K562 (cell line): Measurements from ENCODE around the gene RREB1. TPM values are rescaled to one million over a fixed set of nuclear protein-coding genes. Genes with fewer than 3 reads are reported as not detected.

Experiments used
- CEBPB ChIP-seq: fragments of 450-650 bp; IDR thresholded peaks from 2 replicates; pipeline ENCODE4 v1.6.1; 2016; ENCODE audit warnings: missing genetic modification characterization, missing compliant biosample characterization
- DIDO1 ChIP-seq: fragments of 450-650 bp; IDR thresholded peaks from 2 replicates; pipeline ENCODE4 v1.6.1; 2016; ENCODE audit warnings: low read depth, missing biosample characterization, missing genetic modification characterization
- KLF1 ChIP-seq: fragments of 450-650 bp; IDR thresholded peaks from 2 replicates; pipeline ENCODE4 v1.6.1; 2016; ENCODE audit warnings: missing genetic modification characterization, missing compliant biosample characterization
- LCOR ChIP-seq: sonication (generic); formaldehyde crosslinking; IDR thresholded peaks from 2 replicates; pipeline ENCODE4 v1.8.0; 2022; ENCODE audit warnings: mild to moderate bottlenecking, missing genetic modification reagents
- NR2F6 ChIP-seq: fragments of 450-650 bp; formaldehyde crosslinking; IDR thresholded peaks from 2 replicates; pipeline ENCODE4 v1.4.0; 2020; ENCODE audit warnings: mild to moderate bottlenecking
- RHOXF2B ChIP-seq: fragments of 250-450 bp; sonication (Bioruptor Pico); conservative IDR thresholded peaks from 2 replicates; pipeline ENCODE4 v1.5.1; 2021
- ZNF12 ChIP-seq: sonication (generic); formaldehyde crosslinking; IDR thresholded peaks from 2 replicates; pipeline ENCODE4 v1.4.0; 2020; ENCODE audit warnings: mild to moderate bottlenecking, missing genetic modification reagents
- ZNF224 ChIP-seq: sonication (generic); formaldehyde crosslinking; IDR thresholded peaks from 2 replicates; pipeline ENCODE4 v1.8.0; 2022; ENCODE audit warnings: mild to moderate bottlenecking, missing genetic modification reagents
- ZNF76 ChIP-seq: fragments of 250-450 bp; sonication (Bioruptor Pico); IDR thresholded peaks from 2 replicates; pipeline ENCODE4 v1.4.0; 2020; ENCODE audit warnings: mild to moderate bottlenecking, moderate library complexity, borderline replicate concordance
- polyA plus RNA-seq, 8 experiments: library from polyadenylated mRNA; depleted of rRNA in 4 of 8; stranded (reverse) in 5 of 8; unstranded in 3 of 8; fragments of >200 nt; fragmentation: Nextera tagmentation in 2 of 8; fragmentation: Illumina TruSeq in 1 of 8; extraction: Ambion mirVana in 2 of 8; extraction: Trizol in 1 of 8; gene quantifications; 2 replicates each; pipeline versions ENCODE4 v1.2.1 to v1.2.3, GENCODE V29; 2011 to 2014; ENCODE audit warnings: inconsistent platforms in 1 of 8, missing spikeins in 1 of 8
- total RNA-seq, 7 experiments: library from RNA; depleted of rRNA in 6 of 7; stranded (reverse); fragments of >200 nt in 6 of 7; fragmentation: Illumina TruSeq in 2 of 7; extraction: Trizol in 2 of 7; gene quantifications; 2 replicates each; pipeline versions ENCODE4 v1.2.1 to v1.2.3, GENCODE V29; 2011 to 2021; ENCODE audit warnings: low replicate concordance in 1 of 7
- TF ChIP-seq, protein P1 (sequence below): fragments of 250-450 bp; sonication (Bioruptor Pico); IDR thresholded peaks from 2 replicates; pipeline ENCODE4 v1.4.0; 2020; ENCODE audit warnings: mild to moderate bottlenecking, moderate library complexity
- TF ChIP-seq, protein P2 (sequence below): sonication (generic); formaldehyde crosslinking; IDR thresholded peaks from 2 replicates; pipeline ENCODE4 v1.4.0; 2020; ENCODE audit warnings: mild to moderate bottlenecking, missing genetic modification reagents
- TF ChIP-seq, protein P3 (sequence below): fragments of 450-650 bp; IDR thresholded peaks from 2 replicates; pipeline ENCODE4 v1.7.0; 2016; ENCODE audit warnings: borderline replicate concordance

Gene RREB1
- total and polyA plus RNA-seq, 9 of the 15 experiments (the other 6 are each of a cell fraction or from before 2014, with no cell fraction given) = 3.3 to 64.2 (median 19.3) TPM

DNA sequence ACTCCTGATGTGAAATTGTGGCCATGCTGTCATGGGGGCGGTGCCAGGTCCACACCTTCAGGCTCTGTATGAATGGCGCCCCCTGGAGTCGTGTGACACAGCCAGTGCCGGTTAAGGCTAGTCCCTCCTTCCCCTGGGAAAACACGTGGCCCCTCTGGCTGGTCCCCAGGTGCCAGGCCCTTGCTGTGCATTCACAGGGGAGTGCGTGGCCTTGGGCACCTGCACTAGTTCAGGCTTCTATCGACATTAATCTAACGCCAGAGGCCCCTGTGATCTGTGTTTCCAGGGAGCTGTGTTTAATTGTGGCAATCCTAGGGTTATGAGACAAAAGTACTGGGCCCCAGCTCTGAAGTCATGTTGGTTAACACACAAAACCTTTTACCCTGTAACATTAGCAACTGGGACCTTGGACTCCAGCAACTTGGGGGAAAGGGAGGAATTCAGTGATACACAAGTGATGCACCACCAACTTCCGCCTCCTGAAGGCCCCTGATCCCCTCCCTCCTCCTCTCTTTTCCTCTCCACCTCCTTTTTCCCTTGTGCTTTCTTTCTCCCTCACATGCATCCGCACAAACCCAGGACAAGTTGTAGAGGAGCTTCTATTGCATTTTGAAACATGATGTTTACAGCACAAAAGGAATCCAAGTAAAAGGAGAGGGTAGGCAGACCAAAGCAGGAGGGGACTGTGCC is 131.3 kb downstream of the RREB1 start (continued):
- no peak for TF ChIP-seq KLF1 (tag)
- no peak for TF ChIP-seq DIDO1 (tag)
- TF ChIP-seq RHOXF2B (CRISPR knock-in tag) = no peak
- TF ChIP-seq, protein P1, sequence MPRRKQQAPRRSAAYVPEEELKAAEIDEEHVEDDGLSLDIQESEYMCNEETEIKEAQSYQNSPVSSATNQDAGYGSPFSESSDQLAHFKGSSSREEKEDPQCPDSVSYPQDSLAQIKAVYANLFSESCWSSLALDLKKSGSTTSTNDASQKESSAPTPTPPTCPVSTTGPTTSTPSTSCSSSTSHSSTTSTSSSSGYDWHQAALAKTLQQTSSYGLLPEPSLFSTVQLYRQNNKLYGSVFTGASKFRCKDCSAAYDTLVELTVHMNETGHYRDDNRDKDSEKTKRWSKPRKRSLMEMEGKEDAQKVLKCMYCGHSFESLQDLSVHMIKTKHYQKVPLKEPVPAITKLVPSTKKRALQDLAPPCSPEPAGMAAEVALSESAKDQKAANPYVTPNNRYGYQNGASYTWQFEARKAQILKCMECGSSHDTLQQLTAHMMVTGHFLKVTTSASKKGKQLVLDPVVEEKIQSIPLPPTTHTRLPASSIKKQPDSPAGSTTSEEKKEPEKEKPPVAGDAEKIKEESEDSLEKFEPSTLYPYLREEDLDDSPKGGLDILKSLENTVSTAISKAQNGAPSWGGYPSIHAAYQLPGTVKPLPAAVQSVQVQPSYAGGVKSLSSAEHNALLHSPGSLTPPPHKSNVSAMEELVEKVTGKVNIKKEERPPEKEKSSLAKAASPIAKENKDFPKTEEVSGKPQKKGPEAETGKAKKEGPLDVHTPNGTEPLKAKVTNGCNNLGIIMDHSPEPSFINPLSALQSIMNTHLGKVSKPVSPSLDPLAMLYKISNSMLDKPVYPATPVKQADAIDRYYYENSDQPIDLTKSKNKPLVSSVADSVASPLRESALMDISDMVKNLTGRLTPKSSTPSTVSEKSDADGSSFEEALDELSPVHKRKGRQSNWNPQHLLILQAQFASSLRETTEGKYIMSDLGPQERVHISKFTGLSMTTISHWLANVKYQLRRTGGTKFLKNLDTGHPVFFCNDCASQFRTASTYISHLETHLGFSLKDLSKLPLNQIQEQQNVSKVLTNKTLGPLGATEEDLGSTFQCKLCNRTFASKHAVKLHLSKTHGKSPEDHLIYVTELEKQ (CRISPR knock-in tag) = no peak
- TF ChIP-seq, protein P2, sequence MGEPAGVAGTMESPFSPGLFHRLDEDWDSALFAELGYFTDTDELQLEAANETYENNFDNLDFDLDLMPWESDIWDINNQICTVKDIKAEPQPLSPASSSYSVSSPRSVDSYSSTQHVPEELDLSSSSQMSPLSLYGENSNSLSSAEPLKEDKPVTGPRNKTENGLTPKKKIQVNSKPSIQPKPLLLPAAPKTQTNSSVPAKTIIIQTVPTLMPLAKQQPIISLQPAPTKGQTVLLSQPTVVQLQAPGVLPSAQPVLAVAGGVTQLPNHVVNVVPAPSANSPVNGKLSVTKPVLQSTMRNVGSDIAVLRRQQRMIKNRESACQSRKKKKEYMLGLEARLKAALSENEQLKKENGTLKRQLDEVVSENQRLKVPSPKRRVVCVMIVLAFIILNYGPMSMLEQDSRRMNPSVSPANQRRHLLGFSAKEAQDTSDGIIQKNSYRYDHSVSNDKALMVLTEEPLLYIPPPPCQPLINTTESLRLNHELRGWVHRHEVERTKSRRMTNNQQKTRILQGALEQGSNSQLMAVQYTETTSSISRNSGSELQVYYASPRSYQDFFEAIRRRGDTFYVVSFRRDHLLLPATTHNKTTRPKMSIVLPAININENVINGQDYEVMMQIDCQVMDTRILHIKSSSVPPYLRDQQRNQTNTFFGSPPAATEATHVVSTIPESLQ = no peak
- no peak for TF ChIP-seq ZNF12 (CRISPR knock-in tag)
- TF ChIP-seq ZNF224 (CRISPR knock-in tag) = no peak
- no peak for TF ChIP-seq LCOR
- no peak for TF ChIP-seq ZNF76
- TF ChIP-seq, protein P3, sequence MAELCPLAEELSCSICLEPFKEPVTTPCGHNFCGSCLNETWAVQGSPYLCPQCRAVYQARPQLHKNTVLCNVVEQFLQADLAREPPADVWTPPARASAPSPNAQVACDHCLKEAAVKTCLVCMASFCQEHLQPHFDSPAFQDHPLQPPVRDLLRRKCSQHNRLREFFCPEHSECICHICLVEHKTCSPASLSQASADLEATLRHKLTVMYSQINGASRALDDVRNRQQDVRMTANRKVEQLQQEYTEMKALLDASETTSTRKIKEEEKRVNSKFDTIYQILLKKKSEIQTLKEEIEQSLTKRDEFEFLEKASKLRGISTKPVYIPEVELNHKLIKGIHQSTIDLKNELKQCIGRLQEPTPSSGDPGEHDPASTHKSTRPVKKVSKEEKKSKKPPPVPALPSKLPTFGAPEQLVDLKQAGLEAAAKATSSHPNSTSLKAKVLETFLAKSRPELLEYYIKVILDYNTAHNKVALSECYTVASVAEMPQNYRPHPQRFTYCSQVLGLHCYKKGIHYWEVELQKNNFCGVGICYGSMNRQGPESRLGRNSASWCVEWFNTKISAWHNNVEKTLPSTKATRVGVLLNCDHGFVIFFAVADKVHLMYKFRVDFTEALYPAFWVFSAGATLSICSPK = no peak
- TF ChIP-seq NR2F6 (CRISPR knock-in tag) = no peak
- no peak for TF ChIP-seq CEBPB (tag)
